ENCODE data around the gene TIE1. TPM values are rescaled to one million over a fixed set of nuclear protein-coding genes. Genes with fewer than 3 reads are reported as not detected.

TIE1 gene
- total RNA-seq, 1 donor from 2014 or later: 49.6 TPM

DNA sequence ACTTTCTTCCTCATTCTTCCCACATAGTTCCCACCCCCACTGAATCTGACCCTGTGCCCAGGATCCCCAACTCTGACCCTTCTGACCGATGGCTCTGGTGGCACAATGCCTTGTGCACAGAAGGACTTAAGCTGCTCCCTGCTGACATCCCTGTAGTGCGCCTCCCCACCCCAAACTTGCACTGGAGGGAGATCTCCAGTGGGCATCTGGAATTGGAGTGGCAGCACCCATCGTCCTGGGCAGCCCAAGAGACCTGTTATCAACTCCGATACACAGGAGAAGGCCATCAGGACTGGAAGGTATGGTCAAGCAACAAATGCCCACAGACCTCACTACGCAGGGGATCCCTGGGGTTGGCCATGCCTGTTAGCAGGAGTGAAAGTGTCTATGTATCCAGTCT, 45.9 kb downstream of the TIE1 start:
- no peak overlapping the region for H3K4me3 ChIP-seq (ENCODE audit: low read length in 3 of 3)
- no peak overlapping the region for H3K9ac ChIP-seq (ENCODE audit: low read depth in 1 of 3, low read length in 3 of 3)
- H3K27me3 ChIP-seq (ENCODE audit: control insufficient read depth in 3 of 3, insufficient read depth in 3 of 3, low read length in 3 of 3): no peaks in the 10 kb centered on the region
- no peak overlapping the region for H3K27ac ChIP-seq (ENCODE audit: low read depth, low read length)
- no peaks in the 10 kb centered on the region for H3K36me3 ChIP-seq (ENCODE audit: control insufficient read depth in 3 of 3, insufficient read depth in 3 of 3, low read length in 3 of 3)
- no peaks in the 10 kb centered on the region for H3K9me3 ChIP-seq (ENCODE audit: control insufficient read depth in 3 of 3, low read length in 3 of 3)
- H3K4me1 ChIP-seq (ENCODE audit: control insufficient read depth in 3 of 3, insufficient read depth in 3 of 3, low read length in 3 of 3): peaks cover 12 to 22% (median 13%) of the 10 kb centered on the region in 3 donors

- Histone ChIP-seq H3K9me3 (ENCODE audit: control insufficient read depth in 3 of 3, low read length in 3 of 3) (no peaks in the 10 kb centered on the region), H3K4me1 (ENCODE audit: control insufficient read depth in 3 of 3, insufficient read depth in 3 of 3, low read length in 3 of 3) (peaks cover 12 to 22% (median 13%) of the 10 kb centered on the region in 3 donors), H3K36me3 (ENCODE audit: control insufficient read depth in 3 of 3, insufficient read depth in 3 of 3, low read length in 3 of 3) (no peaks in the 10 kb centered on the region), H3K27me3 (ENCODE audit: control insufficient read depth in 3 of 3, insufficient read depth in 3 of 3, low read length in 3 of 3) (no peaks in the 10 kb centered on the region), H3K9ac (ENCODE audit: low read depth in 1 of 3, low read length in 3 of 3) (peak overlapping the region; percentile 22 to 85 (median 69)), H3K4me3 (ENCODE audit: low read length in 3 of 3) (peak overlapping the region; percentile 56 to 80 (median 71)), H3K27ac (ENCODE audit: low read depth, low read length) (peak overlapping the region; percentile 49)
Observed at GRCh38 chr1:43348343-43348808, 47.6 kb downstream of the TIE1 start.

DNA sequence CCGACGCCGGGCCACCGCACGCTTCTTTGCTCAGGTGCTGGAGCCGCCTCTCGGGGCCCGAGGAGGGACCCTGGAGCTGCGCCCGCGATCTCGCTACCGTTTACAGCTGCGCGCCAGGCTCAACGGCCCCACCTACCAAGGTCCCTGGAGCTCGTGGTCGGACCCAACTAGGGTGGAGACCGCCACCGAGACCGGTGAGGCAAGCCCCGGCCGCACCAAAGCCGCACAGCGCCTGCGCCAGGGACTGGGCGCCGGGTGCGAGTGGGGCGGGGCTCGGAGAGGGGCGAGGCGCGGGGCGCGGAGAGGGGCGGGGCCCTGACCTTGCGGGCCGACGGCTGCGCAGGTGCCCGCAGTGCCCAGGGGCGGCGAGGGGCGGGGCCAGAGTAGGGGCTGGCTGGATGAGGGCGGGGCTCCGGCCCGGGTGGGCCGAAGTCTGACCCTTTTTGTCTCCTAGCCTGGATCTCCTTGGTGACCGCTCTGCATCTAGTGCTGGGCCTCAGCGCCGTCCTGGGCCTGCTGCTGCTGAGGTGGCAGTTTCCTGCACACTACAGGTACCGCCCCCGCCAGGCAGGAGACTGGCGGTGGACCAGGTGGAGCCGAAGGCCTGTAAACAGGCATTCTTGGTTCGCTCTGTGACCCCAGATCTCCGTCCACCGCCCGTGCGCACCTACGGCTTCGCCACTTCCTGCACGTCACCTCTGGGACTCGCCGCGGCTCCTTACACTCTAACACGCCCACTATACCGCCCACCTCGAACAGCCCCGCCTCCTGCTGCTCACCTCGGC, 48.2 kb downstream of the TIE1 start:
- Histone ChIP-seq H3K27ac (ENCODE audit: low read depth, low read length) (peak overlapping the region; percentile 49), H3K27me3 (ENCODE audit: control insufficient read depth in 3 of 3, insufficient read depth in 3 of 3, low read length in 3 of 3) (no peaks in the 10 kb centered on the region), H3K4me3 (ENCODE audit: low read length in 3 of 3) (peak overlapping the region; percentile 68 to 80 (median 71)), H3K9ac (ENCODE audit: low read depth in 1 of 3, low read length in 3 of 3) (peak overlapping the region; percentile 61 to 85 (median 69)), H3K4me1 (ENCODE audit: control insufficient read depth in 3 of 3, insufficient read depth in 3 of 3, low read length in 3 of 3) (peaks cover 12 to 22% (median 13%) of the 10 kb centered on the region in 3 donors), H3K36me3 (ENCODE audit: control insufficient read depth in 3 of 3, insufficient read depth in 3 of 3, low read length in 3 of 3) (no peaks in the 10 kb centered on the region), H3K9me3 (ENCODE audit: control insufficient read depth in 3 of 3, low read length in 3 of 3) (no peaks in the 10 kb centered on the region)

DNA sequence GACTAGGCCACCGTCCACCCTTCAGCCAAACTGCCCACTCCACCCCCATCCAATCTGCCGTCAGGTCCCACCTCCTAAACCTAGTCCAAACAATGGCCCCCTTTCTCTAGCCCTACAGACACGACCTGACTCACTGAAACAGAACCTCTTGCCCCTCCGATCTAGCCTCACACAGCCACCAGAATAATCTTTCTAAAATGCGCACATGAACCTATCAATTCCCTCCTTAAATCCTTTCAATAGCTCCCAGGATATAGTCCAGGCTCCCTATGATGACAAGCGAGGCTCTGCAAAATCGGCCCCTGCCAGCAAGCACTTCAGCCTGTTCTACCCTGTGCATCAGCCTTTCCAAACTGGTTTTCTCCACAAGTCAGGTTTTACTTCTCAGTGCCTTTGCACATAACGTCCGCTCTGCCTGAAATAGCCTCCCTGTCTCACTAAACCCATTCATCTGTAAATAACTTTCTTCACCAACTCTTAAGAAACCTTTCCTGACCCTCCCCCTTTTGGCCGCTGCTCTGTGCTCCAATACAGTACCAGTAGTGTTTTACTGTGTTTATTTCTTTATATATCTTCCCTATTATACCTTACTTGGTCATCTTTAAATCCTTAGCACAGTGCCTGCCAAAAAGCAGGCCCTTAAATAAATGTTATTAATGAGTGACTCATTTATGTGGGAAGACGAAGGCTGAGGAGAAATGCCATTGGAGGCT, 49.0 kb downstream of the TIE1 start:
- peak overlapping the region; percentile 61 to 85 (median 69) for H3K9ac ChIP-seq (ENCODE audit: low read depth in 1 of 3, low read length in 3 of 3)
- H3K9me3 ChIP-seq (ENCODE audit: control insufficient read depth in 3 of 3, low read length in 3 of 3): no peaks in the 10 kb centered on the region
- no peaks in the 10 kb centered on the region for H3K27me3 ChIP-seq (ENCODE audit: control insufficient read depth in 3 of 3, insufficient read depth in 3 of 3, low read length in 3 of 3)
- peaks cover 12 to 15% (median 13%) of the 10 kb centered on the region in 3 donors for H3K4me1 ChIP-seq (ENCODE audit: control insufficient read depth in 3 of 3, insufficient read depth in 3 of 3, low read length in 3 of 3)
- no peaks in the 10 kb centered on the region for H3K36me3 ChIP-seq (ENCODE audit: control insufficient read depth in 3 of 3, insufficient read depth in 3 of 3, low read length in 3 of 3)
- H3K4me3 ChIP-seq (ENCODE audit: low read length in 3 of 3): peak overlapping the region; percentile 68 to 80 (median 71)
- peak overlapping the region; percentile 49 for H3K27ac ChIP-seq (ENCODE audit: low read depth, low read length)

- H3K9ac ChIP-seq (ENCODE audit: low read depth in 1 of 3, low read length in 3 of 3): no peak overlapping the region
- no peaks in the 10 kb centered on the region for H3K36me3 ChIP-seq (ENCODE audit: control insufficient read depth in 3 of 3, insufficient read depth in 3 of 3, low read length in 3 of 3)
- no peaks in the 10 kb centered on the region for H3K27me3 ChIP-seq (ENCODE audit: control insufficient read depth in 3 of 3, insufficient read depth in 3 of 3, low read length in 3 of 3)
- H3K9me3 ChIP-seq (ENCODE audit: control insufficient read depth in 3 of 3, low read length in 3 of 3): no peaks in the 10 kb centered on the region
- H3K4me3 ChIP-seq (ENCODE audit: low read length in 3 of 3): no peak overlapping the region
- H3K27ac ChIP-seq (ENCODE audit: low read depth, low read length): no peak overlapping the region
- peaks cover 9 to 13% (median 12%) of the 10 kb centered on the region in 3 donors for H3K4me1 ChIP-seq (ENCODE audit: control insufficient read depth in 3 of 3, insufficient read depth in 3 of 3, low read length in 3 of 3)
Observed at GRCh38 chr1:43350976-43351375, 50.2 kb downstream of the TIE1 start.

- Histone ChIP-seq H3K27me3 (ENCODE audit: control insufficient read depth in 3 of 3, insufficient read depth in 3 of 3, low read length in 3 of 3) (no peaks in the 10 kb centered on the region), H3K27ac (ENCODE audit: low read depth, low read length) (no peak overlapping the region), H3K4me1 (ENCODE audit: control insufficient read depth in 3 of 3, insufficient read depth in 3 of 3, low read length in 3 of 3) (peaks cover 9 to 13% (median 12%) of the 10 kb centered on the region in 3 donors), H3K36me3 (ENCODE audit: control insufficient read depth in 3 of 3, insufficient read depth in 3 of 3, low read length in 3 of 3) (no peaks in the 10 kb centered on the region), H3K9me3 (ENCODE audit: control insufficient read depth in 3 of 3, low read length in 3 of 3) (no peaks in the 10 kb centered on the region), H3K9ac (ENCODE audit: low read depth in 1 of 3, low read length in 3 of 3) (no peak overlapping the region), H3K4me3 (ENCODE audit: low read length in 3 of 3) (no peak overlapping the region)
Observed at GRCh38 chr1:43351421-43352350, 50.9 kb downstream of the TIE1 start.

- Histone ChIP-seq H3K9ac (ENCODE audit: low read depth in 1 of 3, low read length in 3 of 3) (no peak overlapping the region), H3K9me3 (ENCODE audit: control insufficient read depth in 3 of 3, low read length in 3 of 3) (no peaks in the 10 kb centered on the region), H3K4me3 (ENCODE audit: low read length in 3 of 3) (no peak overlapping the region), H3K27me3 (ENCODE audit: control insufficient read depth in 3 of 3, insufficient read depth in 3 of 3, low read length in 3 of 3) (no peaks in the 10 kb centered on the region), H3K27ac (ENCODE audit: low read depth, low read length) (no peak overlapping the region), H3K36me3 (ENCODE audit: control insufficient read depth in 3 of 3, insufficient read depth in 3 of 3, low read length in 3 of 3) (no peaks in the 10 kb centered on the region), H3K4me1 (ENCODE audit: control insufficient read depth in 3 of 3, insufficient read depth in 3 of 3, low read length in 3 of 3) (peaks cover 9 to 13% (median 12%) of the 10 kb centered on the region in 3 donors)
Observed at GRCh38 chr1:43352351-43352705, 51.5 kb downstream of the TIE1 start.

DNA sequence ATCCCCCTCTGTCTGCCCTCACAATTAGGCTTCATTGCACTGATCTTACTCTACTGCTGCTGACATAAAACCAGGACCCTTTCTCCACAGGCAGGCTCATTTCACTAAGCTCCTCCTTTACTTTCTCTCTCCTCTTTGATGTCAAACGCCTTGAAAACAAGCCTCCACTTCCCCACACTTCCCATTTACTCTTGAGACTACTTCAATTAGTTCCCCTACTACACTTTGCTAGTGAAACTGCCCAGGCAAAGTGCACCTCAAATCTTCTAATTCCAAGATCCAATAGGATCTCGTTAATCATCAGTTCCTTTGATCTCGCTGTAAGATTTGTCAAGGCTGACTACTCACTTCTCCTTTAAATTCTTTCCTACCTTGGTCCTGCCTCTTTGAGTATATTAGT, 52.1 kb downstream of the TIE1 start:
- Histone ChIP-seq H3K9me3 (ENCODE audit: control insufficient read depth in 3 of 3, low read length in 3 of 3) (no peaks in the 10 kb centered on the region), H3K27me3 (ENCODE audit: control insufficient read depth in 3 of 3, insufficient read depth in 3 of 3, low read length in 3 of 3) (no peaks in the 10 kb centered on the region), H3K27ac (ENCODE audit: low read depth, low read length) (no peak overlapping the region), H3K4me1 (ENCODE audit: control insufficient read depth in 3 of 3, insufficient read depth in 3 of 3, low read length in 3 of 3) (peaks cover 12 to 15% (median 15%) of the 10 kb centered on the region in 3 donors), H3K36me3 (ENCODE audit: control insufficient read depth in 3 of 3, insufficient read depth in 3 of 3, low read length in 3 of 3) (no peaks in the 10 kb centered on the region), H3K4me3 (ENCODE audit: low read length in 3 of 3) (no peak overlapping the region), H3K9ac (ENCODE audit: low read depth in 1 of 3, low read length in 3 of 3) (no peak overlapping the region)

GRCh38 chr1:43354471-43354870, 53.7 kb downstream of the TIE1 start:
- Histone ChIP-seq H3K4me3 (ENCODE audit: low read length in 3 of 3) (no peak overlapping the region), H3K36me3 (ENCODE audit: control insufficient read depth in 3 of 3, insufficient read depth in 3 of 3, low read length in 3 of 3) (no peaks in the 10 kb centered on the region), H3K4me1 (ENCODE audit: control insufficient read depth in 3 of 3, insufficient read depth in 3 of 3, low read length in 3 of 3) (peaks cover 12 to 16% (median 15%) of the 10 kb centered on the region in 3 donors), H3K27ac (ENCODE audit: low read depth, low read length) (no peak overlapping the region), H3K9me3 (ENCODE audit: control insufficient read depth in 3 of 3, low read length in 3 of 3) (no peaks in the 10 kb centered on the region), H3K27me3 (ENCODE audit: control insufficient read depth in 3 of 3, insufficient read depth in 3 of 3, low read length in 3 of 3) (no peaks in the 10 kb centered on the region), H3K9ac (ENCODE audit: low read depth in 1 of 3, low read length in 3 of 3) (no peak overlapping the region)
